Measurements from ENCODE around the gene FAM114A1.
"Not testable (repeated sequence)": the region's sequence is repeated elsewhere in the genome, so short reads cannot be mapped to it uniquely, and the experiment has no call there.

Gene FAM114A1

GRCh38 chr4:38896940-38897339 lies 29.3 kb downstream of the FAM114A1 start:
- H3K4me3 ChIP-seq (ENCODE audit: low read length) = no peak overlapping the region
- H2AFZ ChIP-seq (ENCODE audit: low read depth, low read length) = no peak overlapping the region
- no peaks in the 10 kb centered on the region for H3K36me3 ChIP-seq (ENCODE audit: insufficient read depth, low read length)
- no peaks in the 10 kb centered on the region for H3K27me3 ChIP-seq (ENCODE audit: insufficient read depth, low read length)
- no peaks in the 10 kb centered on the region for H3K4me1 ChIP-seq (ENCODE audit: insufficient read depth, low read length)
- no peaks in the 10 kb centered on the region for H3K9me3 ChIP-seq (ENCODE audit: low read length)

GRCh38 chr4:38898245-38898644 lies 30.6 kb downstream of the FAM114A1 start:
- H3K4me3 ChIP-seq (ENCODE audit: low read length) = no peak overlapping the region
- H3K27me3 ChIP-seq (ENCODE audit: insufficient read depth, low read length) = no peaks in the 10 kb centered on the region
- H3K36me3 ChIP-seq (ENCODE audit: insufficient read depth, low read length) = no peaks in the 10 kb centered on the region
- H3K9me3 ChIP-seq (ENCODE audit: low read length) = no peaks in the 10 kb centered on the region
- no peaks in the 10 kb centered on the region for H3K4me1 ChIP-seq (ENCODE audit: insufficient read depth, low read length)
- no peak overlapping the region for H2AFZ ChIP-seq (ENCODE audit: low read depth, low read length)

DNA sequence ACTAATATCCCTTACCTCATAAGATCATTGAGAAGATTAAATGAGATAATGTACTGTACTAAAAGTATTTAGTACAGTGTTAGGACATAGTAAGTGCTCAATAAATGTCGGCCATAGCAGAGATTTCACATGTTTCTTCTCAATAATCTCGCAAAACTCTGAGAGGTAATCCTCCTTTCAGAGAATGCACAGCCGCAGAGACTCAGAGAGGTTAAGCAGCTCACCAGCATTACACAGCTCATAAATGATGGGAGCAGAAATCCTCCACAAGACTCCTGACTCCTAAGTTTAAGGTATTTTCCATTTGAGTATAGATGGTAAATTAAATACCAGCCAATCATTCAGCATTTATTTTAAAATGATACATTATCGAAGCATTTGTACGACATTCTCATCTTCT lies 34.6 kb downstream of the FAM114A1 start:
- H3K4me1 ChIP-seq (ENCODE audit: insufficient read depth, low read length) = peaks cover 3% of the 10 kb centered on the region
- H3K9me3 ChIP-seq (ENCODE audit: low read length) = no peaks in the 10 kb centered on the region
- no peak overlapping the region for H2AFZ ChIP-seq (ENCODE audit: low read depth, low read length)
- no peaks in the 10 kb centered on the region for H3K27me3 ChIP-seq (ENCODE audit: insufficient read depth, low read length)
- H3K4me3 ChIP-seq (ENCODE audit: low read length) = no peak overlapping the region
- H3K36me3 ChIP-seq (ENCODE audit: insufficient read depth, low read length) = no peaks in the 10 kb centered on the region

GRCh38 chr4:38902695-38903094 lies 35.1 kb downstream of the FAM114A1 start:
- H3K9me3 ChIP-seq (ENCODE audit: low read length) = no peaks in the 10 kb centered on the region
- no peak overlapping the region for H2AFZ ChIP-seq (ENCODE audit: low read depth, low read length)
- H3K36me3 ChIP-seq (ENCODE audit: insufficient read depth, low read length) = no peaks in the 10 kb centered on the region
- H3K4me3 ChIP-seq (ENCODE audit: low read length) = no peak overlapping the region
- peaks cover 3% of the 10 kb centered on the region for H3K4me1 ChIP-seq (ENCODE audit: insufficient read depth, low read length)
- H3K27me3 ChIP-seq (ENCODE audit: insufficient read depth, low read length) = no peaks in the 10 kb centered on the region

DNA sequence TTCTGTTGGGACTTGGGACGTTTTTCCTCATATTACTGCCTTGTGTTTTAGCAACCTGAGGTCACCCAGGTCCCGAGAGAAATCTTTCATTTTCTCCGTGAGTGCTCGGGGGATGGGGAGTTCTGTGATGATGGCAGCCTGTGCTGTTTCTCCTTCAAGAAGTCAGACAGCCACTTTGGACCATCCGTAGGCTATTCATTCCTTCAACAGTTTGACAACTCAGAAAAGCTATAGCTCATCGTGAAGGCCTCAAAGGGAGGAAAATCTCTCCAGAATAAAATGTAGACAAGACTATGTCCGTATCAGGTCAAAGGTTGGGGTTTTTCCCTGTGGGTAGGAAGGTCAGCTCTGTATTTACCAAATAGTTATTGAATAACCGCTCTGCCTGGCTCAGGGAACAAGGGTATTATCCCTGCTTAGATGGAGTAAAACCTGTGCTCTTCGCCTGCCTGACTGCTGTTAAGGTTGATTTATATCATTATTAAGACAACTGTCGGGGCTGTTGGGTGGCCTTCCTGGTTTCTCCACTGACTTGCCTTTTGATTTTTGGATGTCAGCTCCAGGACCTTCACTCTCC lies 36.6 kb downstream of the FAM114A1 start:
- H3K27me3 ChIP-seq (ENCODE audit: insufficient read depth, low read length) = no peaks in the 10 kb centered on the region
- no peaks in the 10 kb centered on the region for H3K9me3 ChIP-seq (ENCODE audit: low read length)
- no peak overlapping the region for H2AFZ ChIP-seq (ENCODE audit: low read depth, low read length)
- H3K4me3 ChIP-seq (ENCODE audit: low read length) = no peak overlapping the region
- no peaks in the 10 kb centered on the region for H3K36me3 ChIP-seq (ENCODE audit: insufficient read depth, low read length)
- H3K4me1 ChIP-seq (ENCODE audit: insufficient read depth, low read length) = peaks cover 3% of the 10 kb centered on the region

DNA sequence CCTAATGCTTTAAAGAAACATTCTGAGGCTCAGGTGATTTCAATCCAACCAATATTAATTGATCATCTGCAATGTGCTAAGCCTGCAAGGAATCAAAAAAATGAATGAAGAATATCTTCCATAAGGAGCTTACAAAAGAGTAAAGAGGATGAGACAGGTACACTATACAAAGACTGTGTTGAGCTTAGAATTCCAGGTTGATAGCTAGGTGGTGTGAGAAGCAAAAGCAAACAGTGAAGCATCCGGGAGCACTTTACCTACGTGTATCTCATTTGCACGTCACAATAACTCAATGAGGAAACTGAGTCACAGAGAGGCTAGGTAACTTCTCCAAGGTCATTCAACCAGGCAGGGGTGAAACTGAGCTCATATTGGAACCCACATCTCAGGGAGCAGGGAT lies 37.1 kb downstream of the FAM114A1 start:
- no peak overlapping the region for H2AFZ ChIP-seq (ENCODE audit: low read depth, low read length)
- no peaks in the 10 kb centered on the region for H3K27me3 ChIP-seq (ENCODE audit: insufficient read depth, low read length)
- peaks cover 3% of the 10 kb centered on the region for H3K4me1 ChIP-seq (ENCODE audit: insufficient read depth, low read length)
- H3K9me3 ChIP-seq (ENCODE audit: low read length) = no peaks in the 10 kb centered on the region
- no peaks in the 10 kb centered on the region for H3K36me3 ChIP-seq (ENCODE audit: insufficient read depth, low read length)
- no peak overlapping the region for H3K4me3 ChIP-seq (ENCODE audit: low read length)

DNA sequence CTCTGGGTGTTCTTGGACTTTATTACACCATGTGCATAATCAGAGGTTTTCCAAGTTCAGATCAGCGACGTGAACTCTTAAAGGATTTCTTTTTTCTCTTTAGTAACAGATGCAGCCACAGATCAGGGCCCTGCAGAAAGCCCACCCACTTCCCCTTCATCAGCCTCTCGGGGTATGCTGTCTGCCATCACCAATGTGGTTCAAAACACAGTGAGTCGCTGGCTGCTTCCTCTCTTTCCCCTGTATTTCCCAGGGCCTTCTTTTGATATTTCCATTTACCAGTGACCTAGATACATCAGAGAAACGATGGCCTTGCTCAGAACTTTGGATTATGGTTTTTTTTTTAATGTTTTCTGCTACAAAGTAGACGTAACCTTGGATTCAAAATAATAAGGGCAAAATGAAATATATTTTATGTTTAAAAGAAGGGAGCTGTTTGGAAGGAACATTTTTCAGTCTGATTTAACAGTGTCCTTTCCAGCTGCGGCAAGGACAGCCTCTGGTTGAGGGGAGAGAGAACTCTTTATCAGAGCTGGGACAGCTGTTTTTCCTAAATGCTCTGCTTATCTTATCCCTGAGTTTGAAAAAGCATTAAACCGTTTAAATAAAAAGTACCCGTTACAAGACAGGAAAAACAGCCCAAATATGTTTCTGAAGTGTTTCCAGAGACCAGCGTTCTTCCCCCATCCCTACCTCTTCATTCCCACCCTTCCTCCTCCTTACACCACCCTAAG lies 38.2 kb downstream of the FAM114A1 start:
- H3K27me3 ChIP-seq (ENCODE audit: insufficient read depth, low read length) = no peaks in the 10 kb centered on the region
- no peaks in the 10 kb centered on the region for H3K9me3 ChIP-seq (ENCODE audit: low read length)
- no peak overlapping the region for H3K4me3 ChIP-seq (ENCODE audit: low read length)
- H3K36me3 ChIP-seq (ENCODE audit: insufficient read depth, low read length) = no peaks in the 10 kb centered on the region
- no peak overlapping the region for H2AFZ ChIP-seq (ENCODE audit: low read depth, low read length)
- peaks cover 3% of the 10 kb centered on the region for H3K4me1 ChIP-seq (ENCODE audit: insufficient read depth, low read length)

GRCh38 chr4:38907696-38908270 lies 40.2 kb downstream of the FAM114A1 start:
- H3K36me3 ChIP-seq (ENCODE audit: insufficient read depth, low read length) = no peaks in the 10 kb centered on the region

DNA sequence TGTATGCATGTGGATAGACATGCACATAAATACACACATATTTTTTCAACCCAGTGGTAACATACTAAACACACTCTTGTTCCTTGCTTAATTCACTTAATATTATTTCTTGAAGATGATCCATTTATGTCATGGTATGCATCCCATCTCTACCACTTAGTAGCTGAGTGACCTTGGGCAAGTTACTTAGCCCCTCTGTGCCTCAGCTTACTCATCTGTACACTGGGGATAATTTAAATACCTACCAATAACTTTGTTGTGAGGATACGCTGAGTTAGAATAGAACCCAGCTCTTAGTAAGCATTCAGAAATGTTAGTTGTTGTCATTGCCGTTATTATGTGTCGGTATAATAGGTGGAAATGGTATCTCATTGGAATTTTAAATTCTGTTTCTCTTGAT lies 41.4 kb downstream of the FAM114A1 start:
- H2AFZ ChIP-seq (ENCODE audit: low read depth, low read length) = no peak overlapping the region
- no peaks in the 10 kb centered on the region for H3K36me3 ChIP-seq (ENCODE audit: insufficient read depth, low read length)
- H3K4me1 ChIP-seq (ENCODE audit: insufficient read depth, low read length) = peaks cover 2% of the 10 kb centered on the region
- no peaks in the 10 kb centered on the region for H3K9me3 ChIP-seq (ENCODE audit: low read length)
- no peaks in the 10 kb centered on the region for H3K27me3 ChIP-seq (ENCODE audit: insufficient read depth, low read length)
- no peak overlapping the region for H3K4me3 ChIP-seq (ENCODE audit: low read length)

More at GRCh38 chr4:38907696-38908270, 40.2 kb downstream of the FAM114A1 start:
- no peaks in the 10 kb centered on the region for H3K27me3 ChIP-seq (ENCODE audit: insufficient read depth, low read length)
- H3K4me3 ChIP-seq (ENCODE audit: low read length) = no peak overlapping the region
- no peak overlapping the region for H2AFZ ChIP-seq (ENCODE audit: low read depth, low read length)
- no peaks in the 10 kb centered on the region for H3K9me3 ChIP-seq (ENCODE audit: low read length)
- H3K4me1 ChIP-seq (ENCODE audit: insufficient read depth, low read length) = peaks cover 3% of the 10 kb centered on the region

- H2AFZ ChIP-seq (ENCODE audit: low read depth, low read length) = no peak overlapping the region
- no peaks in the 10 kb centered on the region for H3K27me3 ChIP-seq (ENCODE audit: insufficient read depth, low read length)
- H3K9me3 ChIP-seq (ENCODE audit: low read length) = no peaks in the 10 kb centered on the region
- H3K36me3 ChIP-seq (ENCODE audit: insufficient read depth, low read length) = no peaks in the 10 kb centered on the region
- H3K4me1 ChIP-seq (ENCODE audit: insufficient read depth, low read length) = no peaks in the 10 kb centered on the region
- H3K4me3 ChIP-seq (ENCODE audit: low read length) = no peak overlapping the region
Observed at GRCh38 chr4:38911257-38911656, 43.7 kb downstream of the FAM114A1 start.

GRCh38 chr4:38914854-38915253 lies 47.2 kb downstream of the FAM114A1 start:
- Histone ChIP-seq H3K9me3 (ENCODE audit: low read length) (no peaks in the 10 kb centered on the region), H3K4me3 (ENCODE audit: low read length) (no peak overlapping the region), H2AFZ (ENCODE audit: low read depth, low read length) (no peak overlapping the region), H3K27me3 (ENCODE audit: insufficient read depth, low read length) (no peaks in the 10 kb centered on the region), H3K4me1 (ENCODE audit: insufficient read depth, low read length) (no peaks in the 10 kb centered on the region), H3K36me3 (ENCODE audit: insufficient read depth, low read length) (no peaks in the 10 kb centered on the region)

- H3K36me3 ChIP-seq (ENCODE audit: insufficient read depth, low read length) = not testable (repeated sequence)
Observed at GRCh38 chr4:38916267-38916666, 48.7 kb downstream of the FAM114A1 start.

GRCh38 chr4:38917481-38918025 lies 49.9 kb downstream of the FAM114A1 start:
- Histone ChIP-seq H3K4me1 (ENCODE audit: insufficient read depth, low read length) (no peaks in the 10 kb centered on the region), H3K36me3 (ENCODE audit: insufficient read depth, low read length) (no peaks in the 10 kb centered on the region), H3K4me3 (ENCODE audit: low read length) (no peak overlapping the region), H3K9me3 (ENCODE audit: low read length) (no peaks in the 10 kb centered on the region), H3K27me3 (ENCODE audit: insufficient read depth, low read length) (no peaks in the 10 kb centered on the region), H2AFZ (ENCODE audit: low read depth, low read length) (no peak overlapping the region)

More at GRCh38 chr4:38916267-38916666, 48.7 kb downstream of the FAM114A1 start:
- H3K9me3 ChIP-seq (ENCODE audit: low read length); H3K4me3 ChIP-seq (ENCODE audit: low read length); H3K4me1 ChIP-seq (ENCODE audit: insufficient read depth, low read length); H3K27me3 ChIP-seq (ENCODE audit: insufficient read depth, low read length); H2AFZ ChIP-seq (ENCODE audit: low read depth, low read length): not testable (repeated sequence)
